Calu3 (cell line): ENCODE data around the gene MOB1A. TPM values are rescaled to one million over a fixed set of nuclear protein-coding genes. Genes with fewer than 3 reads are reported as not detected.

ENCODE experiments used
- BruUV-seq: library from RNA; stranded (reverse); fragments of 400-500 nt; replicated peaks from 2 replicates; lab custom pipeline; 2021; lab: Mats Ljungman, UMichigan
- CTCF ChIA-PET: fragments of 300-600 bp; sonication (Branson Sonifier 250); formaldehyde crosslinking; loops from one replicate; lab custom pipeline; 2022; ENCODE audit warnings: antibody characterized with exemption; lab: Charles Lee
- DNase-seq: peaks from one replicate; pipeline ENCODE4 v3.0.0; 2022
- H3K27ac Mint-ChIP-seq: one replicate; pipeline ENCODE4 v1.8.0; 2022; ENCODE audit warnings: mixed read lengths; ENCODE audit not compliant: unreplicated experiment
- H3K27me3 Mint-ChIP-seq: one replicate; pipeline ENCODE4 v1.8.0; 2022; ENCODE audit warnings: mixed read lengths; ENCODE audit not compliant: unreplicated experiment
- H3K36me3 Mint-ChIP-seq: one replicate; pipeline ENCODE4 v1.8.0; 2022; ENCODE audit warnings: mild to moderate bottlenecking, moderate library complexity, mixed read lengths; ENCODE audit not compliant: insufficient read depth, unreplicated experiment
- H3K4me1 Mint-ChIP-seq: one replicate; pipeline ENCODE4 v1.8.0; 2022; ENCODE audit warnings: mild to moderate bottlenecking, low read depth, mixed read lengths; ENCODE audit not compliant: unreplicated experiment
- H3K4me3 Mint-ChIP-seq: one replicate; pipeline ENCODE4 v1.8.0; 2022; ENCODE audit warnings: mild to moderate bottlenecking, low read depth, moderate library complexity, mixed read lengths; ENCODE audit not compliant: unreplicated experiment
- H3K9me3 Mint-ChIP-seq: one replicate; pipeline ENCODE4 v1.8.0; 2022; ENCODE audit warnings: low read depth, mixed read lengths; ENCODE audit not compliant: unreplicated experiment
- CTCF ChIP-seq: fragments of 200-600 bp; IDR thresholded peaks from one replicate; pipeline ENCODE4 v1.8.0; 2022; ENCODE audit warnings: antibody characterized with exemption; ENCODE audit not compliant: unreplicated experiment
- intact Hi-C: fragments of 100-400 bp; cut with micrococcal nuclease; formaldehyde crosslinking; loops from one replicate; pipeline ENCODE4 v1.10.0; 2022; ENCODE audit not compliant: unreplicated experiment
- total RNA-seq: library from RNA; stranded (reverse); gene quantifications from 2 replicates; pipeline ENCODE4 v1.2.3, GENCODE V29; 2022

The MOB1A gene
- total RNA-seq, 1 experiment from 2014 or later = 119 TPM

DNA sequence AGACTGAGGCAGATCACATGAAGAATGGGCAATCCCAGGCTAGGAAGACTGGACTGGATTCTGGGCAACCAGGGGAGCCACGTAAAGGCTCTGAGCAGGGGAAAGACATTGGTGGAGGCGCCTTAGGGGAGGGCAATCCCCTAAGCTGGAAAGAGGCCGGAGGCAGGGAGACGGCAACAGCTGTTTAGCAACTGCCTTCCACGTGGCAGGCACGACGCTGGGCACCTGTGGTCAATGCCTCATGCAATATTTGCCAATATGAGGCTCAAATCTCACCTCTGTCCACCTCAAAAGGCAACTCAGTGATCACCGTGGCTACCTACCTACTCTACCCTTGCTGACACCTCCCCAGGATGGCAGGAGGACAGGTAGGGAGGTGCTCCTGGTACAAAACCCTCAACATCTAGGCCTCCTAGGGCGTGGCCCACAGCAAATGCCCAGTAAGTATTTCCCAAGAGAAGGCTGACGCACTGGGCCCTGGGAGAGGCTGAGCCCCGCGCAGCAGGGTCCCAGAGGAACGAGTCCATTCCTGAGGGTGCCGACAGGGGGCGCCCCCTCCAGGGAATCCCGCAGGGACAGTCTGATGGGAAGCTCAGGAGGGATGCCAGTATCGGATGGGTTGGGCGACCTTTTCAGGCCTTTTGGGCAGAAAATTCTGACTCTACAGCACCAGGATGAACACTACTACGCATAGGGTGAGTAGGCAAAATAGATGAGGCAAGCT lies 39.9 kb downstream of the MOB1A start:
- Mint-ChIP-seq H3K36me3 (no peaks in the 10 kb centered on the region), H3K4me1 (no peaks in the 10 kb centered on the region), H3K4me3 (no peak overlapping the region), H3K27me3 (no peaks in the 10 kb centered on the region), H3K9me3 (no peaks in the 10 kb centered on the region), H3K27ac (no peak overlapping the region)
- intact Hi-C loops = no loop called here
- BruUV-seq = no TSS peak
- no peak for DNase-seq
- CTCF ChIA-PET = no interaction called here
- no peak for TF ChIP-seq CTCF

DNA sequence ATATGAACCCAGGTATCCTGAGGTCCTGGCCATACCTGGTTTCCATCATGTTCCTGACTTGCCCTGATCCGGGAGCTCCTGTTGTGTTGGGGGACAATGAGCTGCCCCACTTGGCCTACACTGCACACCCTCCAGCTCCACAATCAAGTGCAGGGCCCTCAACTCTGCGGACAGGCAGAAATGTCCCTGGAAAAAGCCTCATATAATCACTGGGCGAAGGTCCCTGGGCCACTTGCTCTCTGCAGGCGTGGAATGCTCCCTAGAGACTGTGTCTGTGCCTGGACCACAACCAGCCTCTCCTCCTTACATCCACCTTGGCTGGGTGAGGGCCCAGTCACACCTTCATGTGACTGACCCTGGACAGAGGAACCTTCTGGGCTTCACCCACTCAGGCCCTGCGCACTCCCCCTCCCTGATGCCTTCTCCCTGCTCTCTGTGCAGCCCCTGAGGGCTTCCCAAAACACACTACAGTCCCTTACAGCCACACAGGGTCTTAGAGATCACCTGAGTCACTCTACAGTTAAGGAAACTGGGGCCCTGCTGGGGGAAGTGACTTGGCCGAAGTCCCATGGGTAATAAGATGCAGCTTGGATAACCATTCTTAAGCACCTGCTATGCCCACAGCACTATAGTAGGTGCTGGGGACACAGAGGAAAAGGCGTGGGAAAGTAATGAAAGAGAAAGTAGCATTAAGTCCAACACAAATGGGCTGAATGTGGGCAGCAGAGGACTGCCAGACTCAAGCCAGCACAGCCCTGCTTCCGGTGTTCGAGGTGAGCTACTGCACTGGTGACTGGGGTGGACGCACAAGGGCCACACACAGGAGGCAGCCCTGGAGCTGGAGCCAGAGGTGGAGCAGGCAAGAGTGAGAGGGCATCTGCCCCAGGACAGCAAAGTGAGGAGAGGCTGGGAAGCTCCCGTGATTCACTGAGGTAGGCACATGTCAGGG lies 40.8 kb downstream of the MOB1A start:
- no peaks in the 10 kb centered on the region for H3K36me3 Mint-ChIP-seq
- H3K4me3 Mint-ChIP-seq = no peak overlapping the region
- no peaks in the 10 kb centered on the region for H3K9me3 Mint-ChIP-seq
- no peak for DNase-seq
- intact Hi-C loops = no loop called here
- H3K27me3 Mint-ChIP-seq = no peaks in the 10 kb centered on the region
- no peak for TF ChIP-seq CTCF
- CTCF ChIA-PET = no interaction called here
- H3K4me1 Mint-ChIP-seq = no peaks in the 10 kb centered on the region
- no TSS peak for BruUV-seq
- no peak overlapping the region for H3K27ac Mint-ChIP-seq

GRCh38 chr2:74131901-74132300 lies 46.8 kb downstream of the MOB1A start:
- CTCF ChIA-PET = interaction anchor here (0.5 kb wide), 1 partner anchor 39 kb away, joined by 5 read pairs; no protein-coding TSS in a partner anchor
- intact Hi-C loops = no loop called here

More at GRCh38 chr2:74131901-74132300, 46.8 kb downstream of the MOB1A start:
- BruUV-seq = no TSS peak
- no peaks in the 10 kb centered on the region for H3K9me3 Mint-ChIP-seq
- H3K27ac Mint-ChIP-seq = no peak overlapping the region
- no peak overlapping the region for H3K4me3 Mint-ChIP-seq
- H3K36me3 Mint-ChIP-seq = no peaks in the 10 kb centered on the region
- no peak for TF ChIP-seq CTCF
- no peaks in the 10 kb centered on the region for H3K4me1 Mint-ChIP-seq
- H3K27me3 Mint-ChIP-seq = no peaks in the 10 kb centered on the region
- no peak for DNase-seq
